Tongue (tissue), 2 donors: ENCODE measurements around the gene NRGN. TPM values are rescaled to one million over a fixed set of nuclear protein-coding genes. Genes with fewer than 3 reads are reported as not detected.

Experiments used
- DNase-seq: peaks from one replicate; pipeline ENCODE4 v3.0.0-alpha.2; 2015
- total RNA-seq: library from RNA; depleted of rRNA; stranded (reverse); fragments of >200 nt; gene quantifications from one replicate; pipeline ENCODE4 v1.2.3, GENCODE V29; 2014

Gene NRGN
- total RNA-seq, 1 donor from 2014 or later = 2.9 TPM

DNA sequence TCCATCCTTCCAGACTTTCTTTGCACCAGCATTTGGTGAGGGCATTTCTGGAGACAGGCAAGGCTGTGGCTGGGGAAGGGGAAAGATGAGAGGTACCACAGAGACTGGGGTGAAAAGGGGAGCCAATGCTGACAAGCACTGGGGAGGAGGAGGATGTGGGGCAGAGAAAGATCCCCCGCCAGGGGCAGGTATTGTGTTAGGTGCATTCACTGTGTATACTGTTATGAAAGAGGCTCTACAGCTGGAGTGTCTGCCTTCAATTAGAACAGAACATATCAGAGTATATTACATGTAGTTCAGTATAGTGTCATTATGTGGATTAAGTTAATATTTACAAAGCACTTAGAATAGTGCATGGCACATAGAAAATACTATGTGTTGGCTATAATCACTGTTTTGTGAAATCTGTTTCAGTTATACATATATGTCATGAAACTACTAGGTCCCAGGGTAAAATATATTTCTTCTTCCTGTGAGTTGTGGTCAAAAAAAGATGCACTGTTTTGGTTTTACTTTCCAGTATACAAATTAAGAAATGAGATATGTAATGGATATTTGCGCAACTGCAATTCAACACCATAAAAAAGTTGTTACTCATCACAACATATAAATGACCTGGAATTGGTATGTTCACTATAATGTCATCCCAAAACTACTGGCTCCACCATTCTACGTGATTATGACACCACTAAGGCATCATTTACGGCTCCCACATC, 52.0 kb downstream of the NRGN start:
- no peak for DNase-seq

DNA sequence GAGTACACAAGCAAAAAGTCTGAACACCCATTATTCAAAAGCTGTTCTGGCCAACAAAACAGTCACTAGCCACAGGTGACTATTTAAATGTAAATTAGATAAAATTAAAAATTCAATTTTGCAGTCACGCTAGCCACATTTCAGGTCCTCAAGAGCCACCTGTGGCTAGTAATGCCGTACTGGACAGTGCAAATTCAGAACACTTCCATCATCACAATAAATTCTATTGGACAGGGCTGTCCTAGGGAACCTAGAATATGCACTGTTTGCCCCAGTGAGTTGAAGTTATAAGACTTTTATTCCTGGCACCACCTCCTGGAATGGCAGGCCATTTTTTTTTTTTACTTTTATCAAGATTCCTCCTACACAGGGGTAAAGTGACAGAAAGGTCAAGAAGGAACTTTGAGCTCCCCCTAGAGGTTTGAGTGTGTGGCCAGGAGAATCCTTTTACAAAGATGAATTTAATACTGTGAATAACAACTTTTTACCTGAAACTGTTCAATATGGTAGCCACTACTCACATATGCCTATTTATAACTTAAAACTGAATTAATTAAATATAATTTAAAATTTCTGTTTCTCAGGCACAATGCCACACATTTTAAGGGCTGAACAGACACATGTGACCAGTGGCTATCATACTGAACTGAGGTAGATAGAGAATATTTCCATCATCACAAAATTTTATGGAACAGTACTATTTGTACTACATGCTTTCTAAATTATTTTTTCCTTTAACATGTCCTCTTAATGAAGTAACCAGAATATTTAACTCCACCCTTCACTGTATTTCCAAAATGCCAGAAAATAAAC, 53.9 kb downstream of the NRGN start:
- DNase-seq = peak; percentile 54

DNA sequence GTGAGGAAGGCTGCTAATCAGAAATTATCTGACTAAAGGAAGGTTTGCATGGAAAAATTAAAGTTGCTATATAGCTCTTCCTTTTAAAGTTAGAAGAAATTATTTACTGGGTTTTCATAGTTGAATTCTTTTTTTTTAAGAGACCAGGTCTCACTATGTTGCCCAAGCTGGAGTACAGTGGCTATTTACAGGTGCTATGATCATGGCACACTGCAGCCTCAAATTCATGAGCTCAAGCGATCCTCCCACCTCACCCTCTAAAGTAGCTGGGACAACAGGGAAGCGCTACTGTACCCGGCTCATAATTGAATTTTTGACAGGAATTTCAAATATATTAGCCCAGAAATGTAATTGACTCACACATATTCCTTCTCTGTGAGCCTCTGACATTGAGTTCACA, 56.6 kb downstream of the NRGN start:
- no peak for DNase-seq

Other genes starting within 250 kb of the NRGN start
- not detected for gene OR8B12, start 196.3 kb upstream of the NRGN start, total RNA-seq
- not detected for gene OR8A1, start 169.9 kb upstream of the NRGN start, total RNA-seq
- not detected for gene PANX3, start 128.5 kb upstream of the NRGN start, total RNA-seq
- 24.0 TPM for gene TBRG1, start 117.1 kb upstream of the NRGN start, total RNA-seq
- gene SIAE, start 66.2 kb upstream of the NRGN start, total RNA-seq = 7.2 TPM
- gene SPA17, start 66.0 kb upstream of the NRGN start, total RNA-seq = 4.5 TPM
- gene VSIG2, start 12.3 kb downstream of the NRGN start, total RNA-seq = not detected
- gene ESAM, start 22.3 kb downstream of the NRGN start, total RNA-seq = 24.0 TPM
- 21.7 TPM for gene MSANTD2, start 60.5 kb downstream of the NRGN start, total RNA-seq
- gene ROBO3, start 125.5 kb downstream of the NRGN start, total RNA-seq = 10.8 TPM
- 23.3 TPM for gene ROBO4, start 157.9 kb downstream of the NRGN start, total RNA-seq
- not detected for gene HEPN1, start 179.3 kb downstream of the NRGN start, total RNA-seq
- gene HEPACAM, start 196.1 kb downstream of the NRGN start, total RNA-seq = 0.21 TPM
- gene CCDC15, start 214.3 kb downstream of the NRGN start, total RNA-seq = 7.4 TPM